ENCODE results near the gene COX7C.

DNA sequence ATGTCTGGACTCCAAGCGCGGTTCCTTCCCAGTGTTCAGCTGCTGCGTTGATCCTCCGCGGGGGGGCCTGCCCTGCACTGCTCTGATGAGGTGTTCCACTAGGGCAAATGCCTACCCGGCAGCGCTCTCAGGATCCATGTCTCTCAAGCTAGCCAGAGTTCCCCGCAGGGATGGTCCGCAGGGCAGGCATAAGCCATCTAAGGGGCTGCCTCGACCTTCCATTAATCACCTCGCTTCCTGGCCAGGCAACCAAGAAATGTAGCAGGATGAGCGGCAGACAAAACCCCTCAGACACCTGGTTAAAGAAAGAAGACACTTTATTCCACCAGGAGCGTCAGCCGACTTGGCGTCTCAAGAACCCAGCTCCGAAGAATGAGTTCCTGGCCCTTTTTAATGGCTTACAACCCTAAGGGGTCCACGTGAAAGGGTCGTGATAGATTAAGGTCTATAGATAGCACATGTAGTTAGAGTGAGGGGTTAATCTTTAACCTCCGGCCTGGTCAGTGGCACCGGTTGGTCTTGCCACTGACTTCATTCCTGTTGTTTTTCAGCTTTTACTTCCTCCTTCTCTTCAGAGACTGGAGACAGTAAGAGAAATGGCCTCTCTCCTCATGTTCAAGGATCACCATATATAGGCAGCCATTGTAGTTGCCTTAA is 47.2 kb upstream of the COX7C start:
- TF ChIP-seq TARDBP (IDR thresholded peaks at IDR 0.05) (no peak), SP1 (IDR thresholded peaks at IDR 0.05) (no peak), ARNT (IDR thresholded peaks at IDR 0.05) (no peak), FOXK2 (IDR thresholded peaks at IDR 0.05) (no peak), BHLHE40 (IDR thresholded peaks at IDR 0.05; ENCODE audit: borderline replicate concordance) (no peak), FOXM1 (IDR thresholded peaks at IDR 0.05; ENCODE audit: borderline replicate concordance) (no peak), NFRKB (IDR thresholded peaks at IDR 0.05) (no peak), FOXA1 (IDR thresholded peaks at IDR 0.05) (no peak), SUZ12 (IDR thresholded peaks at IDR 0.05) (no peak), ELF4 (IDR thresholded peaks at IDR 0.05) (no peak), HDGF (IDR thresholded peaks at IDR 0.05; ENCODE audit: borderline replicate concordance) (no peak), LEF1 (IDR thresholded peaks at IDR 0.05; ENCODE audit: borderline replicate concordance) (no peak)
- TF ChIP-seq, protein P1, sequence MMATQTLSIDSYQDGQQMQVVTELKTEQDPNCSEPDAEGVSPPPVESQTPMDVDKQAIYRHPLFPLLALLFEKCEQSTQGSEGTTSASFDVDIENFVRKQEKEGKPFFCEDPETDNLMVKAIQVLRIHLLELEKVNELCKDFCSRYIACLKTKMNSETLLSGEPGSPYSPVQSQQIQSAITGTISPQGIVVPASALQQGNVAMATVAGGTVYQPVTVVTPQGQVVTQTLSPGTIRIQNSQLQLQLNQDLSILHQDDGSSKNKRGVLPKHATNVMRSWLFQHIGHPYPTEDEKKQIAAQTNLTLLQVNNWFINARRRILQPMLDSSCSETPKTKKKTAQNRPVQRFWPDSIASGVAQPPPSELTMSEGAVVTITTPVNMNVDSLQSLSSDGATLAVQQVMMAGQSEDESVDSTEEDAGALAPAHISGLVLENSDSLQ (IDR thresholded peaks at IDR 0.05): no peak
